ENCODE results near the gene RBM19. TPM values are rescaled to one million over a fixed set of nuclear protein-coding genes. Genes with fewer than 3 reads are reported as not detected.

The RBM19 gene
- total RNA-seq, 1 experiment from 2014 or later: 47.2 TPM

DNA sequence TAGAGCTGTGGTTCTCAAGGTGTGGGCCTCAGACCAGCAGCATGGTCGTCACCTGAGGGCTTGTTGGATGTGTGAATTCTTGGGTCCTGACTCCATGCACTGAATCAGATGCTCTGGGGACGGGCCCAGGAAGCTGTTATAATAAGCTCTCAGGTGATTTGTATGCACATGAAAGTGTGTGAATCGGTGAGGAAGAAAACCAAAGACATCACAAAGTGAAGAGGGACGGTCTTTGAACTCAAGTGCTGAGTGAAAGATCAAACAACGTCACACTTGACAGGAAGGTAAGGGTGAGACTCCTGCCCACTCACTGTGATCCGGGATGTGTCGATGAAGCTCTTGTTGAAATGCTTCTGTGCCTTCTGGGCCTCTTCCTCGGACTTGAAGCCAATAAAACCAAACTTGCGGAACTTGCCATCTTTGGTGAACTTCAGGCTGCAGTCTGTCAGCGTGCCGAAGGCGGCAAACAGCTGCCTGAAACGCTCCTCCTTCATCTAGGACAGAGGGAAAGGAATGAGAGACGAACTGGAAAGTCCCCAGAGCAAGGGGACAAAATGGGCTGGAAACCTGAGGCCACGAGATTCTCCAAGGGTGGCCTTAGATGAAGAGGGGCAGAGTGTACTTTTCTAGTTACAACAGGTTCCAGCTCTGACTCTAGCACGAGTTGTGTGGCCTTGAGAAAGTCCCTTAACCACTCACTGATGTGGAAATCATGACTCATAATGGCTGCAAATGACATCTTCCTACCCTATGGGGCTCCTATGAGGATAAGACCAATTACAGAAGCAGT, 4.0 kb downstream of the RBM19 start:
- Mint-ChIP-seq H3K4me3 (ENCODE audit: low read depth, unreplicated experiment) (no peak overlapping the region), H3K27ac (ENCODE audit: unreplicated experiment) (no peak overlapping the region), H3K27me3 (ENCODE audit: unreplicated experiment) (no peaks in the 10 kb centered on the region), H3K4me1 (ENCODE audit: low read depth, unreplicated experiment) (peaks cover 25% of the 10 kb centered on the region), H3K36me3 (ENCODE audit: insufficient read depth, unreplicated experiment) (peaks cover 36% of the 10 kb centered on the region), H3K9me3 (ENCODE audit: low read depth, unreplicated experiment) (no peaks in the 10 kb centered on the region)
- no peak for DNase-seq
- BruUV-seq (replicated peaks): no TSS peak
- intact Hi-C loops (cut with micrococcal nuclease; ENCODE audit: unreplicated experiment): no loop called here
- TF ChIP-seq CTCF (IDR thresholded peaks at IDR 0.05; ENCODE audit: unreplicated experiment): no peak
- CTCF ChIA-PET: interaction anchor here (0.6 to 1.2 kb wide), 2 partner anchors 18 to 29 kb away, joined by 3 read pairs; no protein-coding TSS in a partner anchor

GRCh38 chr12:113960030-113960429, 6.1 kb downstream of the RBM19 start:
- intact Hi-C loops (cut with micrococcal nuclease; ENCODE audit: unreplicated experiment): no loop called here
- Mint-ChIP-seq H3K9me3 (ENCODE audit: low read depth, unreplicated experiment) (no peaks in the 10 kb centered on the region), H3K36me3 (ENCODE audit: insufficient read depth, unreplicated experiment) (peaks cover 32% of the 10 kb centered on the region), H3K4me3 (ENCODE audit: low read depth, unreplicated experiment) (no peak overlapping the region), H3K27me3 (ENCODE audit: unreplicated experiment) (no peaks in the 10 kb centered on the region), H3K4me1 (ENCODE audit: low read depth, unreplicated experiment) (peaks cover 20% of the 10 kb centered on the region), H3K27ac (ENCODE audit: unreplicated experiment) (no peak overlapping the region)
- CTCF ChIA-PET: no interaction called here
- DNase-seq: no peak
- TF ChIP-seq CTCF (IDR thresholded peaks at IDR 0.05; ENCODE audit: unreplicated experiment): no peak
- no TSS peak for BruUV-seq (replicated peaks)

GRCh38 chr12:113959096-113959495, 7.0 kb downstream of the RBM19 start:
- no peak overlapping the region for H3K27ac Mint-ChIP-seq (ENCODE audit: unreplicated experiment)
- CTCF ChIA-PET: no interaction called here
- intact Hi-C loops (cut with micrococcal nuclease; ENCODE audit: unreplicated experiment): no loop called here
- DNase-seq: no peak
- TF ChIP-seq CTCF (IDR thresholded peaks at IDR 0.05; ENCODE audit: unreplicated experiment): no peak
- H3K9me3 Mint-ChIP-seq (ENCODE audit: low read depth, unreplicated experiment): no peaks in the 10 kb centered on the region
- H3K4me3 Mint-ChIP-seq (ENCODE audit: low read depth, unreplicated experiment): no peak overlapping the region
- BruUV-seq (replicated peaks): no TSS peak
- H3K36me3 Mint-ChIP-seq (ENCODE audit: insufficient read depth, unreplicated experiment): peaks cover 34% of the 10 kb centered on the region
- H3K27me3 Mint-ChIP-seq (ENCODE audit: unreplicated experiment): no peaks in the 10 kb centered on the region
- peaks cover 10% of the 10 kb centered on the region for H3K4me1 Mint-ChIP-seq (ENCODE audit: low read depth, unreplicated experiment)

- intact Hi-C loops (cut with micrococcal nuclease; ENCODE audit: unreplicated experiment): no loop called here
- no peak for TF ChIP-seq CTCF (IDR thresholded peaks at IDR 0.05; ENCODE audit: unreplicated experiment)
- H3K4me3 Mint-ChIP-seq (ENCODE audit: low read depth, unreplicated experiment): no peak overlapping the region
- no peaks in the 10 kb centered on the region for H3K27me3 Mint-ChIP-seq (ENCODE audit: unreplicated experiment)
- no TSS peak for BruUV-seq (replicated peaks)
- no peaks in the 10 kb centered on the region for H3K9me3 Mint-ChIP-seq (ENCODE audit: low read depth, unreplicated experiment)
- CTCF ChIA-PET: no interaction called here
- H3K27ac Mint-ChIP-seq (ENCODE audit: unreplicated experiment): no peak overlapping the region
- H3K4me1 Mint-ChIP-seq (ENCODE audit: low read depth, unreplicated experiment): peaks cover 7% of the 10 kb centered on the region
- no peak for DNase-seq
- H3K36me3 Mint-ChIP-seq (ENCODE audit: insufficient read depth, unreplicated experiment): peaks cover 34% of the 10 kb centered on the region
Observed at GRCh38 chr12:113958108-113958507, 8.0 kb downstream of the RBM19 start.

Data from Calu3 (cell line).